ENCODE measurements around the gene VCAN. TPM values are rescaled to one million over a fixed set of nuclear protein-coding genes. Genes with fewer than 3 reads are reported as not detected.

VCAN gene
- total RNA-seq, 2 experiments from 2014 or later = under 0.01 TPM; not detected in 1

- TF ChIP-seq EZH2phosphoT487 (IDR thresholded peaks at IDR 0.05; ENCODE audit: borderline replicate concordance, low read depth, low read length) (no peak), CTCF (conservative IDR thresholded peaks at IDR 0.05; ENCODE audit: low read length) (no peak)
- H3K27ac ChIP-seq (ENCODE audit: low read depth, low read length, poor library complexity, severe bottlenecking) = no peak overlapping the region
- no peaks in the 10 kb centered on the region for H3K79me2 ChIP-seq (ENCODE audit: insufficient read depth, low read depth, low read length)
- H3K9me2 ChIP-seq (ENCODE audit: insufficient read depth, low read length) = no peaks in the 10 kb centered on the region
- H3K4me2 ChIP-seq (ENCODE audit: low read length) = no peak overlapping the region
- no peaks in the 10 kb centered on the region for H3K4me1 ChIP-seq (ENCODE audit: insufficient read depth, low read length, poor library complexity, severe bottlenecking)
- no peak overlapping the region for H3K4me3 ChIP-seq (ENCODE audit: low read depth, low read length, poor library complexity, severe bottlenecking)
- no peaks in the 10 kb centered on the region for H4K20me1 ChIP-seq (ENCODE audit: insufficient read depth, low read length)
- ChIA-PET POLR2A (no interaction called here), CTCF (ENCODE audit: unreplicated experiment) (no interaction called here)
- H3K36me3 ChIP-seq (ENCODE audit: insufficient read depth, low read length) = no peaks in the 10 kb centered on the region
- intact Hi-C loops (cut with micrococcal nuclease; ENCODE audit: unreplicated experiment) = no loop called here
- no TSS peak for BruUV-seq (replicated peaks)
- H3K9me3 ChIP-seq (ENCODE audit: low read length) = no peaks in the 10 kb centered on the region
- H2AFZ ChIP-seq (ENCODE audit: low read length) = no peak overlapping the region
- no peak for DNase-seq (ENCODE audit: low spot score)
These were observed 44.8 kb downstream of the VCAN start for GRCh38 chr5:83516377-83516776.

GRCh38 chr5:83517072-83517687, 45.6 kb downstream of the VCAN start:
- TF ChIP-seq EZH2phosphoT487 (IDR thresholded peaks at IDR 0.05; ENCODE audit: borderline replicate concordance, low read depth, low read length) (no peak), CTCF (conservative IDR thresholded peaks at IDR 0.05; ENCODE audit: low read length) (no peak)
- H3K4me2 ChIP-seq (ENCODE audit: low read length) = no peak overlapping the region
- intact Hi-C loops (cut with micrococcal nuclease; ENCODE audit: unreplicated experiment) = no loop called here
- H3K9me3 ChIP-seq (ENCODE audit: low read length) = no peaks in the 10 kb centered on the region
- no TSS peak for BruUV-seq (replicated peaks)
- no peak overlapping the region for H2AFZ ChIP-seq (ENCODE audit: low read length)
- ChIA-PET CTCF (ENCODE audit: unreplicated experiment) (no interaction called here), POLR2A (interaction anchor here (0.5 kb wide), 1 partner anchor 458 kb away, joined by 3 read pairs; no protein-coding TSS in a partner anchor)
- H4K20me1 ChIP-seq (ENCODE audit: insufficient read depth, low read length) = no peaks in the 10 kb centered on the region
- no peaks in the 10 kb centered on the region for H3K4me1 ChIP-seq (ENCODE audit: insufficient read depth, low read length, poor library complexity, severe bottlenecking)
- no peaks in the 10 kb centered on the region for H3K36me3 ChIP-seq (ENCODE audit: insufficient read depth, low read length)
- no peak for DNase-seq (ENCODE audit: low spot score)
- no peaks in the 10 kb centered on the region for H3K79me2 ChIP-seq (ENCODE audit: insufficient read depth, low read depth, low read length)
- H3K27ac ChIP-seq (ENCODE audit: low read depth, low read length, poor library complexity, severe bottlenecking) = no peak overlapping the region
- H3K4me3 ChIP-seq (ENCODE audit: low read depth, low read length, poor library complexity, severe bottlenecking) = no peak overlapping the region
- H3K9me2 ChIP-seq (ENCODE audit: insufficient read depth, low read length) = no peaks in the 10 kb centered on the region

GRCh38 chr5:83517688-83518085, 46.1 kb downstream of the VCAN start:
- H3K79me2 ChIP-seq (ENCODE audit: insufficient read depth, low read depth, low read length) = no peaks in the 10 kb centered on the region
- CTCF ChIA-PET (ENCODE audit: unreplicated experiment) = no interaction called here
- H3K4me1 ChIP-seq (ENCODE audit: insufficient read depth, low read length, poor library complexity, severe bottlenecking) = no peaks in the 10 kb centered on the region
- no peak overlapping the region for H2AFZ ChIP-seq (ENCODE audit: low read length)
- intact Hi-C loops (cut with micrococcal nuclease; ENCODE audit: unreplicated experiment) = no loop called here
- no peaks in the 10 kb centered on the region for H4K20me1 ChIP-seq (ENCODE audit: insufficient read depth, low read length)
- no peaks in the 10 kb centered on the region for H3K36me3 ChIP-seq (ENCODE audit: insufficient read depth, low read length)
- H3K4me2 ChIP-seq (ENCODE audit: low read length) = no peak overlapping the region
- BruUV-seq (replicated peaks) = no TSS peak
- H3K27ac ChIP-seq (ENCODE audit: low read depth, low read length, poor library complexity, severe bottlenecking) = no peak overlapping the region
- POLR2A ChIA-PET = interaction anchor here (0.5 kb wide), 1 partner anchor 458 kb away, joined by 3 read pairs; no protein-coding TSS in a partner anchor
- TF ChIP-seq EZH2phosphoT487 (IDR thresholded peaks at IDR 0.05; ENCODE audit: borderline replicate concordance, low read depth, low read length) (no peak), CTCF (conservative IDR thresholded peaks at IDR 0.05; ENCODE audit: low read length) (no peak)
- H3K9me3 ChIP-seq (ENCODE audit: low read length) = no peaks in the 10 kb centered on the region
- DNase-seq (ENCODE audit: low spot score) = no peak
- no peaks in the 10 kb centered on the region for H3K9me2 ChIP-seq (ENCODE audit: insufficient read depth, low read length)
- H3K4me3 ChIP-seq (ENCODE audit: low read depth, low read length, poor library complexity, severe bottlenecking) = no peak overlapping the region
